Umbilical cord (tissue), 2 donors: ENCODE results near the gene CDH13. TPM values are rescaled to one million over a fixed set of nuclear protein-coding genes. Genes with fewer than 3 reads are reported as not detected.

Source experiments
- DNase-seq: peaks from one replicate; pipeline ENCODE4 v3.0.0-alpha.2; 2015; ENCODE audit warnings: low spot score
- total RNA-seq: library from RNA; depleted of rRNA; stranded (reverse); fragments of >200 nt; gene quantifications from one replicate; pipeline ENCODE4 v1.2.3, GENCODE V29; 2014; ENCODE audit warnings: low replicate concordance; ENCODE audit not compliant: insufficient read depth

Gene CDH13
- total RNA-seq, result 6.7 TPM

DNA sequence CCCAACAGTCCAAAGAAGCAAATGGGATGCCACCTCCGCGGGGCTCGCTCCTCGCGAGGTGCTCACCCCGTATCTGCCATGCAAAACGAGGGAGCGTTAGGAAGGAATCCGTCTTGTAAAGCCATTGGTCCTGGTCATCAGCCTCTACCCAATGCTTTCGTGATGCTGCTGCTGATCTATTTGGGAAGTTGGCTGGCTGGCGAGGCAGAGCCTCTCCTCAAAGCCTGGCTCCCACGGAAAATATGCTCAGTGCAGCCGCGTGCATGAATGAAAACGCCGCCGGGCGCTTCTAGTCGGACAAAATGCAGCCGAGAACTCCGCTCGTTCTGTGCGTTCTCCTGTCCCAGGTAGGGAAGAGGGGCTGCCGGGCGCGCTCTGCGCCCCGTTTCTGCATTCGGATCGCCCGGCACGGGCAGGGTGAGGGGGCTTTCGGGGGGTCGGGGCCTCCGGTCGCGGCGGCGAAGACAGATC lies at the start of gene CDH13:
Gene CDH13 (plus strand): TSS at position 179 of the 471 bp plus-strand sequence.
- peak; percentile 43 for DNase-seq

GRCh38 chr16:82580298-82580890 lies 46.4 kb upstream of the CDH13 start:
- DNase-seq, result peak; percentile 23

- no peak for DNase-seq
Observed at GRCh38 chr16:82582975-82583374, 43.8 kb upstream of the CDH13 start.

DNA sequence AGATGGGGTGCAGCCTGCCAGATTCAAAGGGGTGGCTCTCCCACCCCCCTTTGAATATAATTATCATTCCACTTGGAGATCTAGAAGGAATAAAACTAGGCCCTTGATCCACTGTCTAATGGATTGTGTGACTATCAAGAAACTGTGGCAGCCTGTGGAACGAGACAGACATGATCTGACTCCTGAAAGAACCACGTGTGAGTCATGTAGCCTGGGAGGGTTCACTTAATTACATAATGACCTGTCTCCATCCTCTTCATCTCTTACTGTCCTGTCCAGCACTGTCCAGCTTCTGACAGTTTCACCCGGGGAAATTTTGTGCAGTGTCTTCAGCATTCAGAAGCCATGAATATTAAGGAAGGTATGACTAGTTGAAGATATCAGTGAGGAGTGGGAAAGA lies 43.3 kb upstream of the CDH13 start:
- DNase-seq, result no peak

DNA sequence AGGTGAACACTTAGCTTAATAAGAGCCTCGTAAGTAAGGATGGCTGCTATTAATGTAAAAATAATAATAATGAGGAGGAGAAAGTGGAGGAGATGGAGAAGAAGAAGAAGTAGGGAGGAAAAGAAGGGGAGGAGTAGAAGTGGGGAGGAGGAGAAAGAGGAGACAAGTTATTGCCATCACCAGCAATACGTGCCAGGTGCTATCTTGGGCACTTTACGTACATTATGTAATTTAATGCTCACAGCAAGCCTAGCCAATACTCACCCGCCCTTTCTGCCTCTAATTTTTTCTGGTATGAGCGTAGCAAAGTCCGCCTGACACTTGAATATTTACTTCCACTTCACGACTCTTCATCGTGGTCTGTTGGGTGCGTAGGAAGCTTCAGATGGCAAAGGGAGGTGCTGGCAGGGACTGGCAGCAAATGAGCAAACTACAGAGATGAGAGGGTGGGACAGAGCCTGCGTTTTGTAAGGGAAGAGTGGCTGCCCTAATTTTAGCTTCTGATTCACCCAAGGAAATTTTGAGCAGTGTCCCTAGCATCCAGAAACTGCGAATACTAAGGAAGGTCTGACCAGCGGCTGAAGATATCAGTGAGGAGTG lies 42.1 kb upstream of the CDH13 start:
- no peak for DNase-seq

- no peak for DNase-seq
Observed at GRCh38 chr16:82585675-82586074, 41.1 kb upstream of the CDH13 start.

DNA sequence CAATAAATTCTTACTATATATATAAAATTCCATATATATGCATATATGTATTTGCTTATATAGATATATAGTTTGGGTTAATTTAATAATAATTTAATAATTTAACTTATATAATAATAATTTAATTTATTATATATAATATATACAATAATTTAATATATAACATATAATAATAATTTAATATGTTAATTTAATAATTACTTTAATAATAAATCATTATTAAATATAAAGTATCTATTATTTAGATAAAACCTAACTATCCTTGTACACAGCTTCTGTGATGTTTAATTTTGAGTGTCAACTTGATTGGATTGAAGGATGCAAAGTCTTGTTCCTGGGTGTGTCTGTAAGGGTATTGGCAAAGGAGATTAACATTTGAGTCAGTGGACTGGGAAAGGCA lies 40.6 kb upstream of the CDH13 start:
- no peak for DNase-seq

DNA sequence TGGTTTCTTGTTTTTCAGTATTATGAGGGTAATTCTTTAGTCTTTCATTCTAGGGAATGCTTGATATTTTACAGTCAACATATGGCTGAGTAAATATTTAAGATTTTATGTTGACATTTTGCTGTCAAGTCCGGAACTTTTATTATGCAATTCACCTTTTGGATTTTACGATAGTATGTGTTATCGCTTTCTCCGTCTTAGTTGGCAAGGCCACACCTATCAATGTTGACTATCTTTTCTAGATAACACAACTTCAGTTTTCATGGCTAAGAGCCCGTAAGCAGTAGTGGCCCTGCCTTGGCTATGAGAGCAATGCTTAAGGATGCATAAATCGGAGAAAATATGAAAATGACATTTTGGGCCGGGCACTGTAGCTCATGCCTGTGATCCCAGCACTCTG lies 39.5 kb upstream of the CDH13 start:
- DNase-seq, result no peak

GRCh38 chr16:82589407-82589806 lies 37.4 kb upstream of the CDH13 start:
- DNase-seq, result no peak

GRCh38 chr16:82594114-82594513 lies 32.7 kb upstream of the CDH13 start:
- DNase-seq, result no peak

- DNase-seq, result no peak
Observed at GRCh38 chr16:82598771-82599170, 28.0 kb upstream of the CDH13 start.

- no peak for DNase-seq
Observed at GRCh38 chr16:82601989-82602640, 24.7 kb upstream of the CDH13 start.

GRCh38 chr16:82603784-82604411 lies 22.9 kb upstream of the CDH13 start:
- DNase-seq, result peak; percentile 74

DNA sequence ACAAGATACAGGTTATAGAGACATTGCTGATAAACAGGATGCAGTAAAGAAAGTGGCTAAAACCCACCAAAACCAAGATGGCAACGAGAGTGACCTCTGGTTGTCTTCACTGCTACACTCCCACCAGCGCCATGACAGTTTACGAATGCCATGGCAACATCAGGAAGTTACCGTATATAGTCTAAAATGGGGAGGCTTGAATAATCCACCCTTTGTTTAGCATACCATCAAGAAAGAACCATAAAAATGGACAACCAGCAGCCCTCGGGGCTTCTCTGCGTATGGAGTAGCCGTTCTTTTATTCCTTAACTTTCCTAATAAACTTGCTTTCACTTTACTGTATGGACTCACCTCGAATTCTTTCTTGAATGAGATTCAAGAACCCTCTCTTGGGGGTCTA lies 21.7 kb upstream of the CDH13 start:
- no peak for DNase-seq

- DNase-seq, result peak; percentile 2
Observed at GRCh38 chr16:82605863-82606620, 20.7 kb upstream of the CDH13 start.

- peak; percentile 39 for DNase-seq
Observed at GRCh38 chr16:82609140-82609539, 17.6 kb upstream of the CDH13 start.

DNA sequence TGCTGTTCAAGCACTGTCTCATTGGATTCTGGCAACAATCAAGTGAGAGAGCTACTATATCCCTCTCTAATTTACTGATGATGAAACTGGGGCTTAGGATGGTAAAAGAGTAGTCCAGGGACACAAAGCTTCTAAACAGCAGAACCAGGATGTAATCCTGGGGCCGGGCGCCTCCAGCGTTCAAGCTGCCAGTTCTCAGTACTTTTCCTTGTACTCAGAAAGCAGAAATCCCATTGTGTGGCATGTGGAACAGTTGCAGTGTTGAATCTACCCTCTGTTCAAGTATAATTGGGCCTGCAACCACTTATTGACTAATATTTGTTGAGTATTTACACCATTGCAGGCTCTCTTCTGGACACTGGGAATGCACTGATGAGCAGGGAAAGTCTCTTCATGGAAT lies 14.5 kb upstream of the CDH13 start:
- no peak for DNase-seq

DNA sequence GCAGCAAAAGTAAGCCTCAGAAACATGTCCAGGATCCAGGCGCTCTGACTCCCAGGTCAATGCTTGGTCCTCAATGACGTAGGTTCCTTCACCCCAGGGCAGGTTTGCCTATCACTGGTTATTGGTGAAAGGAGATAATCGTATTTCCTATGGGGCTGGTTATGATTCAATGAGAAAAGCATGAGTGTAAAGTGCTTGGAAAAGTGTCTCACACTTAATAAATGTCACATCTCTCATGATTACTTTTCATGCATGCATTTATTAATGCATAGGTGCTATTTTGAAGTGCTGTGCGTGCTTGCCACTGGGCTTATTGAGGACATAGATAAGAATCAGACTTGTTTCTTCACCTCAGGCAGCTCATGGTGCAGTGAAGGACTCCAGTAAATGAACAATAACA lies 10.4 kb upstream of the CDH13 start:
- no peak for DNase-seq

DNA sequence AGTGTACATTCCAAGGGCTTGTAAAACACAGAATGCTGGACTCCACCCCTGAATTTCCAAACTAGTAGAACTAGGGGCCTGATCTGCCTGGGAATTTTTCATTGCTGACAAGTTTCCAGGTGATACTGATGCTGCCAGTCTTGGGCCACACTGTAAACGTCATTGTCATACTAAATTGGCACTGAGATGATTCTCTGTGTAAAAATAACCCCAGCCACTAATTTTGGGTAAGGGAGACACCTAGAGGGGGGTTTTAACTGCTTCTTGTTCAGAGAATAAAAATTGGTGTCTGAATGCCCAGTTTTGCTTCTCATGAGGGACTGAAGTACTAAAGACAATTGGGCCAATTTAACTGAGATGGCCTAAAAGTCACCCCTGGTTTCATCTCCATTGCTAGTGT lies 5.0 kb upstream of the CDH13 start:
- no peak for DNase-seq

DNA sequence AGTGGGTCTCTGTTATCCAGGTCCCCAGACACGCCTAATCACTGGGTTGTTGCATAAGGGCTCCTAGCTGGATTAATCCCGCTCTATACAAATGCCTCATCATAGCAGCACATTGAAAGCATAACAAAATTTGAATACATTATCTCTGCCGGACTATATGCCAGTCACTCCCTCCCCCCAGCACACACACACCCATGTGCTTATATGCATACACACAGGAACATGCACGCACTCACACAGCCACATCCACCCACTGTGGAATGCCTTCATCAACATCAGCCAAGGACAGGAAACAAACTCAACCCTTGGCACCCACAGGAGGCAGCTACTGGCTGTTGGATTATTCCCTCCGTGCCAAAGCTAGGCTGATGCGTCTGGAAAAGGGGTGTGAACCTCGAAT lies 3.5 kb upstream of the CDH13 start:
- no peak for DNase-seq

GRCh38 chr16:82625066-82625968 lies 1.5 kb upstream of the CDH13 start:
- no peak for DNase-seq
